B cell (primary cell): ENCODE measurements around the gene MBNL1. TPM values are rescaled to one million over a fixed set of nuclear protein-coding genes. Genes with fewer than 3 reads are reported as not detected.

Experiments
- ATAC-seq: fragments of 200-7000 bp; cut with Tn5 transposase; one replicate; pipeline ENCODE4 v1.10.0; 2021; ENCODE audit warnings: low read depth, mild to moderate bottlenecking, moderate number of reproducible peaks, moderate library complexity
- CTCF ChIA-PET: fragments of 350-600 bp; sonication (Branson Sonifier 250); formaldehyde crosslinking; loops from one replicate; lab custom pipeline; 2021; ENCODE audit warnings: antibody characterized with exemption, inconsistent platforms; lab: Charles Lee
- POLR2A ChIA-PET: fragments of 350-600 bp; sonication (Branson Sonifier 250); formaldehyde crosslinking; loops from one replicate; lab custom pipeline; 2021; ENCODE audit warnings: antibody characterized with exemption; lab: Charles Lee
- DNase-seq: peaks from one replicate; pipeline ENCODE4 v3.0.0; 2013
- H2AFZ ChIP-seq: 2 replicates; pipeline ENCODE4 v1.6.1; 2012; ENCODE audit warnings: mild to moderate bottlenecking, low read depth, low read length; ENCODE audit not compliant: insufficient read depth, poor library complexity, severe bottlenecking
- H3K27ac ChIP-seq, 2 donors: 1 replicate in 1 of 2; 2 replicates in 1 of 2; pipeline ENCODE4 v1.5.1; 2012 to 2013; ENCODE audit warnings: low read length in 2 of 2, mild to moderate bottlenecking in 2 of 2, moderate library complexity in 1 of 2
- H3K27me3 ChIP-seq, 4 experiments: fragments of 200-600 bp in 1 of 4; sonication (generic) in 1 of 4; replicated peaks in 1 of 4; 1 replicate in 2 of 4; 2 replicates in 2 of 4; pipeline versions ENCODE4 v1.6.1 to v1.7.0; 2013 to 2016; ENCODE audit warnings: low read length in 3 of 4, mild to moderate bottlenecking in 2 of 4, mixed read lengths in 1 of 4, moderate library complexity in 1 of 4; ENCODE audit not compliant: insufficient read depth in 4 of 4, control insufficient read depth in 3 of 4; ENCODE audit errors: control extremely low read depth in 1 of 4
- H3K36me3 ChIP-seq, 2 experiments: replicated peaks in 1 of 2; 1 replicate in 1 of 2; 2 replicates in 1 of 2; pipeline versions ENCODE4 v1.6.1 to v1.7.1; 2013; ENCODE audit warnings: low read length in 1 of 2; ENCODE audit not compliant: insufficient read depth in 2 of 2, control insufficient read depth in 1 of 2; ENCODE audit errors: control extremely low read depth in 1 of 2, extremely low read depth in 1 of 2
- H3K4me1 ChIP-seq, 2 donors: fragments of 200-600 bp in 1 of 2; sonication (generic) in 1 of 2; 1 replicate in 1 of 2; 2 replicates in 1 of 2; pipeline versions ENCODE4 v1.5.1 to v1.6.1; 2013 to 2017; ENCODE audit warnings: low read length in 2 of 2; ENCODE audit not compliant: control insufficient read depth in 2 of 2, insufficient read depth in 2 of 2
- H3K4me2 ChIP-seq: replicated peaks from 2 replicates; pipeline ENCODE3; 2012; ENCODE audit warnings: mild to moderate bottlenecking, low read depth, low read length; ENCODE audit not compliant: poor library complexity, severe bottlenecking
- H3K4me3 ChIP-seq, 5 experiments: fragments of 200-600 bp in 1 of 5; sonication (generic) in 1 of 5; 1 replicate in 3 of 5; 2 replicates in 2 of 5; pipeline versions ENCODE4 v1.5.1 to v1.7.0; 2011 to 2016; ENCODE audit warnings: low read length in 4 of 5, mild to moderate bottlenecking in 4 of 5, low read depth in 2 of 5, control low read depth in 1 of 5, moderate library complexity in 1 of 5; ENCODE audit not compliant: insufficient read depth in 1 of 5; ENCODE audit errors: control extremely low read depth in 1 of 5, extremely low read depth in 1 of 5
- H3K79me2 ChIP-seq: fragments of 200-600 bp; sonication (generic); one replicate; pipeline ENCODE4 v1.6.0; 2016; ENCODE audit warnings: low read length; ENCODE audit not compliant: control insufficient read depth, insufficient read depth
- H3K9ac ChIP-seq: fragments of 200-600 bp; sonication (generic); 2 replicates; pipeline ENCODE4 v1.6.1; 2017; ENCODE audit warnings: mild to moderate bottlenecking, low read length, moderate library complexity
- H3K9me3 ChIP-seq, 3 donors: one replicate each; pipeline versions ENCODE4 v1.6.1 to v1.7.1; 2013; ENCODE audit warnings: low read length in 2 of 3; ENCODE audit not compliant: control insufficient read depth in 2 of 3, insufficient read depth in 1 of 3; ENCODE audit errors: control extremely low read depth in 1 of 3
- H4K20me1 ChIP-seq: 2 replicates; pipeline ENCODE4 v1.6.0; 2012; ENCODE audit warnings: mild to moderate bottlenecking, low read length; ENCODE audit not compliant: insufficient read depth, control insufficient read depth, poor library complexity, severe bottlenecking
- H3K27ac Mint-ChIP-seq: one replicate; pipeline ENCODE4 v1.8.0; 2021; ENCODE audit warnings: mixed read lengths
- H3K27me3 Mint-ChIP-seq: one replicate; pipeline ENCODE4 v1.8.0; 2021; ENCODE audit warnings: mixed read lengths
- H3K4me1 Mint-ChIP-seq: one replicate; pipeline ENCODE4 v1.8.0; 2021; ENCODE audit warnings: mixed read lengths
- H3K4me3 Mint-ChIP-seq: one replicate; pipeline ENCODE4 v1.8.0; 2021; ENCODE audit warnings: mixed read lengths
- H3K9me3 Mint-ChIP-seq: one replicate; pipeline ENCODE4 v1.8.0; 2022; ENCODE audit warnings: mixed read lengths; ENCODE audit not compliant: insufficient read depth
- EZH2 ChIP-seq: IDR thresholded peaks from 2 replicates; pipeline ENCODE4 v1.6.1; 2012; ENCODE audit warnings: borderline replicate concordance, low read depth, mild to moderate bottlenecking, moderate library complexity, low read length; ENCODE audit not compliant: insufficient read depth, poor library complexity, severe bottlenecking
- WGBS: methylation state at CpG from one replicate; pipeline ENCODE4 v1.1.5; 2013; ENCODE audit warnings: missing lambda C conversion rate; ENCODE audit not compliant: insufficient coverage; 5-methylcytosine and 5-hydroxymethylcytosine counted together
- intact Hi-C: fragments of 100-400 bp; cut with micrococcal nuclease; formaldehyde crosslinking; loops from one replicate; pipeline ENCODE4 v1.10.0; 2022
- polyA plus RNA-seq: library from polyadenylated mRNA; depleted of rRNA; stranded (reverse); fragments of >200 nt; gene quantifications from 2 replicates; pipeline ENCODE4 v1.2.3, GENCODE V29; 2012
- total RNA-seq, 2 donors: library from RNA; stranded (reverse); fragments of 120-200 nt in 1 of 2; gene quantifications; 1 replicate in 1 of 2; 2 replicates in 1 of 2; pipeline versions ENCODE4 v1.2.3 to v1.2.4, GENCODE V29; 2013 to 2022
- TF ChIP-seq, protein P1 (sequence below): fragments of 200-600 bp; IDR thresholded peaks from one replicate; pipeline ENCODE4 v1.8.0; 2022; ENCODE audit warnings: antibody characterized with exemption, mild to moderate bottlenecking

Gene MBNL1
- total and polyA plus RNA-seq, 2 donors (not counting 1 experiment from before 2014, with no cell fraction given): 195 to 505 TPM

DNA sequence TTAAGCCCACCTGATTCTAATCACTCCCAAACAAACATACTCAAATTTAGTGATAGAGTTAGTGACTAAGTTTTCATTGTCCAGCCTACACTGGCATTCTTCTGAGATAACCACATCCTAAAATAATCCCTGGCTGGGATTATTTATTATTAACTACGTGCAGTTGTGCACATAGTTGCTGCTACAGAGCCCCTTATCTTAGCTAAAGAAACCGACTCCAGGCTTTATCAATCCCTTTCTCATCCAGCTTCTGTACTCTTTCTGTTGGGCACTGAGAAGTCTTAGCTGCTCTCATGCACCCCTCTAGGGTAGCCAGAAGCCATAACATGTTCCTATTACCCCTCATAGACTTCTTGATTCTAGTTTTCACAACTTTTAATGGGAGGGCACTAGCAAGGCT is 208.7 kb downstream of the MBNL1 start:
- no peak for ATAC-seq
- peak overlapping the region; percentile 4 for H3K27ac Mint-ChIP-seq
- Histone ChIP-seq H3K4me2 (no peak overlapping the region), H4K20me1 (no peaks in the 10 kb centered on the region), H3K4me3 (no peak overlapping the region), H3K9me3 (peaks cover 4 to 9% (median 7%) of the 10 kb centered on the region in 3 donors), H2AFZ (no peak overlapping the region), H3K36me3 (peaks cover 0 to under 1% of the 10 kb centered on the region in 2 experiments), H3K79me2 (no peaks in the 10 kb centered on the region), H3K9ac (no peak overlapping the region), H3K27me3 (no peaks in the 10 kb centered on the region), H3K27ac (no peak overlapping the region), H3K4me1 (peaks cover 31 to 33% of the 10 kb centered on the region in 2 donors)
- CTCF ChIA-PET: interaction anchor here (1.0 to 7.3 kb wide), 7 partner anchors 11 to 97 kb away, joined by 3 to 130 read pairs (median 10); no protein-coding TSS in a partner anchor
- intact Hi-C loops: no loop called here
- 94% methylated on average over 2 of the region's 2 CpGs for WGBS
- H3K4me1 Mint-ChIP-seq: peaks cover 54% of the 10 kb centered on the region
- H3K4me3 Mint-ChIP-seq: no peak overlapping the region
- no peak for DNase-seq
- POLR2A ChIA-PET: no interaction called here
- H3K9me3 Mint-ChIP-seq: peaks cover 16% of the 10 kb centered on the region
- TF ChIP-seq, protein P1, sequence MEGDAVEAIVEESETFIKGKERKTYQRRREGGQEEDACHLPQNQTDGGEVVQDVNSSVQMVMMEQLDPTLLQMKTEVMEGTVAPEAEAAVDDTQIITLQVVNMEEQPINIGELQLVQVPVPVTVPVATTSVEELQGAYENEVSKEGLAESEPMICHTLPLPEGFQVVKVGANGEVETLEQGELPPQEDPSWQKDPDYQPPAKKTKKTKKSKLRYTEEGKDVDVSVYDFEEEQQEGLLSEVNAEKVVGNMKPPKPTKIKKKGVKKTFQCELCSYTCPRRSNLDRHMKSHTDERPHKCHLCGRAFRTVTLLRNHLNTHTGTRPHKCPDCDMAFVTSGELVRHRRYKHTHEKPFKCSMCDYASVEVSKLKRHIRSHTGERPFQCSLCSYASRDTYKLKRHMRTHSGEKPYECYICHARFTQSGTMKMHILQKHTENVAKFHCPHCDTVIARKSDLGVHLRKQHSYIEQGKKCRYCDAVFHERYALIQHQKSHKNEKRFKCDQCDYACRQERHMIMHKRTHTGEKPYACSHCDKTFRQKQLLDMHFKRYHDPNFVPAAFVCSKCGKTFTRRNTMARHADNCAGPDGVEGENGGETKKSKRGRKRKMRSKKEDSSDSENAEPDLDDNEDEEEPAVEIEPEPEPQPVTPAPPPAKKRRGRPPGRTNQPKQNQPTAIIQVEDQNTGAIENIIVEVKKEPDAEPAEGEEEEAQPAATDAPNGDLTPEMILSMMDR: no peak
- TF ChIP-seq EZH2: no peak
- H3K27me3 Mint-ChIP-seq: no peaks in the 10 kb centered on the region

DNA sequence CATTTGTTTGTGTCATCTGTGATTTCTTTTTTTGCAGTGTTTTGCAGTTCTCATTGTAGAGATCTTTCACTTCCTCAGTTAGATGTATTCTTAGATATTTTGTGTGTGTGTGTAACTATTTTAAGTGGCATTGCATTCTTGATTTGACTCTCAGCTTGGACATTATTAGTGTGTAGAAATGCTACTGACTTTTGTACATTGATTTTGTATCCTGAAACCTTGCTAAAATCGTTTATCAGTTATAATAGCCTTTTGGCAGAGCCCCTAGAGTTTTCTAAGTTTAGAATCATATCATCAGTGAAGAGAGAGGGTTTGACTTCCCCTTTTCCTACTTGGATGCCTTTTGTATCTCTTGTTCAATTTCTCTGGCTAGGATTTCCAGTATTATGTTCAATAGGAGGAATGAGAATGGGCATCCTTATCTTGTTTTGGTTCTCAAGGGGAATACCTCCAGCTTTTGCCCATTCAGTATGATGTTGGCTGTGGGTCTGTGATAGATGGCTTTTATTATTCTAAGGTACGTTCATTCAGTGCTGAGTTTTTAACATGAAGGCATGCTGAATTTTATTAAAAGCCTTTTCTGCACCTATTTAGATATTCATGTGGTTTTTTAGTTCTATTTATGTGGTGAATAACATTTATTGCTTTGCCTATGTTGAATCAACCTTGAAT is 211.7 kb downstream of the MBNL1 start:
- ATAC-seq (peak; percentile 17), DNase-seq (peak; percentile 42)
- intact Hi-C loops: loop anchor here (2.0 to 10.0 kb wide), 2 partner anchors 16 to 1876 kb away; partner anchors contain the start of gene SELENOT
- Histone ChIP-seq H3K4me3 (peak overlapping the region in 1 of 5 experiments; percentile 42), H3K27ac (peak overlapping the region; percentile 19 to 61), H3K36me3 (peaks cover 0 to 1% of the 10 kb centered on the region in 2 experiments), H3K9me3 (peaks cover 4 to 20% (median 16%) of the 10 kb centered on the region in 3 donors), H3K79me2 (peaks cover 6% of the 10 kb centered on the region), H2AFZ (peak overlapping the region; percentile 11), H3K4me1 (peaks cover 26 to 29% of the 10 kb centered on the region in 2 donors), H3K27me3 (no peaks in the 10 kb centered on the region), H3K9ac (peak overlapping the region; percentile 11), H4K20me1 (no peaks in the 10 kb centered on the region), H3K4me2 (peak overlapping the region; percentile 61)
- Mint-ChIP-seq H3K4me3 (peak overlapping the region; percentile 86), H3K27me3 (no peaks in the 10 kb centered on the region), H3K27ac (peak overlapping the region; percentile 93), H3K4me1 (peaks cover 53% of the 10 kb centered on the region), H3K9me3 (peaks cover 18% of the 10 kb centered on the region)
- TF ChIP-seq, protein P1: no peak
- no peak for TF ChIP-seq EZH2
- CTCF ChIA-PET: interaction anchor here (1.2 to 7.3 kb wide), 3 partner anchors 31 to 116 kb away, joined by 3 to 130 read pairs (median 61); no protein-coding TSS in a partner anchor
- POLR2A ChIA-PET: no interaction called here
- WGBS: no CpG with 5 or more reads among the region's 2 CpGs
